ENCODE data around the gene RERE. TPM values are rescaled to one million over a fixed set of nuclear protein-coding genes. Genes with fewer than 3 reads are reported as not detected.
"Not testable (repeated sequence)": the region's sequence is repeated elsewhere in the genome, so short reads cannot be mapped to it uniquely, and the experiment has no call there.

Gene RERE
- total RNA-seq, 1 donor from 2014 or later, result 88.5 TPM

GRCh38 chr1:8835941-8836643, 18.7 kb upstream of the RERE start:
- Histone ChIP-seq H3K27me3 (ENCODE audit: low read depth) (no peaks in the 10 kb centered on the region), H3K9me3 (no peaks in the 10 kb centered on the region), H3K27ac (no peak overlapping the region), H3K4me3 (no peak overlapping the region), H3K36me3 (no peaks in the 10 kb centered on the region), H3K4me1 (no peaks in the 10 kb centered on the region)
- TF ChIP-seq CTCF (IDR thresholded peaks at IDR 0.05), result no peak
- DNase-seq (no peak), ATAC-seq (no peak)
- intact Hi-C loops (cut with DNase I), result no loop called here

DNA sequence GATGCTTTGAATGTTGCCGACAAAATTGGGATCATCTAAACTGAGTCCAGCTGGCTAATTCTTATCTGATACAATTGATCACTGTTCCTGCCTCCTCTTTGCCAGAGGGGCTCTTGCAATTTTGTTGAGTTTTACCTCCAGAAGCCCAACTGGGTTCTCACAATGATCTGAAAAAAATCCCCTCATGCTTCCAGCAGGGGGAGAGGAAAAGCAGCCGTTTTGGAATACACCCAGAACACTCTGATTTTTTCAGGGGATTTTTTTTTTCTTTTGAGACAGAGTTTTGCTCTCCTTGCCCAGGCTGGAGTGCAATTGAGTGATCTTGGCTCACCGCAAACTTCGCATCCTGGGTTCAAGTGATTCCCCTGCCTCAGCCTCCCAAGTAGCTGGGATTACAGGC, 13.9 kb upstream of the RERE start:
- intact Hi-C loops (cut with DNase I), result no loop called here
- no peaks in the 10 kb centered on the region for H3K4me1 ChIP-seq
- ATAC-seq (no peak), DNase-seq (no peak)
- no peaks in the 10 kb centered on the region for H3K27me3 ChIP-seq (ENCODE audit: low read depth)
- TF ChIP-seq CTCF (IDR thresholded peaks at IDR 0.05), result no peak
- no peaks in the 10 kb centered on the region for H3K36me3 ChIP-seq
- H3K27ac ChIP-seq, result no peak overlapping the region
- no peak overlapping the region for H3K4me3 ChIP-seq
- no peaks in the 10 kb centered on the region for H3K9me3 ChIP-seq

GRCh38 chr1:8830732-8831131, 13.3 kb upstream of the RERE start:
- H3K27ac ChIP-seq; DNase-seq; H3K36me3 ChIP-seq; H3K4me1 ChIP-seq; H3K27me3 ChIP-seq (ENCODE audit: low read depth); intact Hi-C loops (cut with DNase I); H3K4me3 ChIP-seq; ATAC-seq; H3K9me3 ChIP-seq: not testable (repeated sequence)

- intact Hi-C loops (cut with DNase I), result no loop called here
- no peak for DNase-seq
- H3K27me3 ChIP-seq (ENCODE audit: low read depth), result no peaks in the 10 kb centered on the region
- TF ChIP-seq CTCF (IDR thresholded peaks at IDR 0.05), result no peak
- H3K4me1 ChIP-seq, result peaks cover 20% of the 10 kb centered on the region
- H3K36me3 ChIP-seq, result no peaks in the 10 kb centered on the region
- no peaks in the 10 kb centered on the region for H3K9me3 ChIP-seq
- ATAC-seq, result peak in 1 of 2 donors; percentile 37
- H3K4me3 ChIP-seq, result no peak overlapping the region
- H3K27ac ChIP-seq, result no peak overlapping the region
Observed at GRCh38 chr1:8825985-8826481, 8.6 kb upstream of the RERE start.

GRCh38 chr1:8823295-8823664, 5.8 kb upstream of the RERE start:
- intact Hi-C loops (cut with DNase I), result no loop called here
- H3K27ac ChIP-seq, result peak overlapping the region; percentile 7

More at GRCh38 chr1:8823295-8823664, 5.8 kb upstream of the RERE start:
- peaks cover 25% of the 10 kb centered on the region for H3K4me1 ChIP-seq
- H3K9me3 ChIP-seq, result no peaks in the 10 kb centered on the region
- no peaks in the 10 kb centered on the region for H3K36me3 ChIP-seq
- no peak for TF ChIP-seq CTCF (IDR thresholded peaks at IDR 0.05)
- no peak overlapping the region for H3K4me3 ChIP-seq
- H3K27me3 ChIP-seq (ENCODE audit: low read depth), result no peaks in the 10 kb centered on the region
- DNase-seq (no peak), ATAC-seq (no peak)

Measured in lower lobe of right lung (tissue), 2 donors.